Mucosa of rectum (tissue), 2 donors: ENCODE results near the gene NOC2L.
A peak's percentile ranks its signal among the peaks of the same experiment; 100 is the strongest.
"Not testable (repeated sequence)": the region's sequence is repeated elsewhere in the genome, so short reads cannot be mapped to it uniquely, and the experiment has no call there.

ENCODE experiments used
- H3K27ac ChIP-seq, 2 donors: one replicate each; pipeline ENCODE4 v1.7.0; 2013; ENCODE audit warnings: inconsistent platforms in 2 of 2, low read depth in 2 of 2, low read length in 2 of 2
- H3K27me3 ChIP-seq, 2 donors: one replicate each; pipeline ENCODE4 v1.7.0; 2013; ENCODE audit warnings: low read length in 2 of 2; ENCODE audit not compliant: control insufficient read depth in 2 of 2, insufficient read depth in 2 of 2
- H3K36me3 ChIP-seq, 2 donors: one replicate each; pipeline ENCODE4 v1.7.0; 2013; ENCODE audit warnings: low read length in 2 of 2; ENCODE audit not compliant: control insufficient read depth in 2 of 2, insufficient read depth in 2 of 2
- H3K4me1 ChIP-seq, 2 donors: one replicate each; pipeline ENCODE4 v1.7.0; 2013; ENCODE audit warnings: low read length in 2 of 2, mild to moderate bottlenecking in 1 of 2; ENCODE audit not compliant: control insufficient read depth in 2 of 2, insufficient read depth in 2 of 2
- H3K4me3 ChIP-seq, 2 donors: one replicate each; pipeline ENCODE4 v1.7.0; 2013; ENCODE audit warnings: low read length in 2 of 2
- H3K9ac ChIP-seq, 2 donors: one replicate each; pipeline ENCODE4 v1.7.0; 2013; ENCODE audit warnings: low read length in 2 of 2, low read depth in 1 of 2, mild to moderate bottlenecking in 1 of 2
- H3K9me3 ChIP-seq, 2 donors: one replicate each; pipeline ENCODE4 v1.7.0; 2013; ENCODE audit warnings: low read length in 2 of 2; ENCODE audit not compliant: control insufficient read depth in 2 of 2
- donor health status: healthy.
- donor health status: Normal muscosa, but diverticular disease.

The NOC2L gene

GRCh38 chr1:950268-950667, 8.8 kb downstream of the NOC2L start:
- peaks cover 69 to 82% of the 10 kb centered on the region in 2 donors for H3K36me3 ChIP-seq
- H3K9me3 ChIP-seq, result no peaks in the 10 kb centered on the region
- no peaks in the 10 kb centered on the region for H3K27me3 ChIP-seq
- no peaks in the 10 kb centered on the region for H3K4me1 ChIP-seq
- no peak overlapping the region for H3K4me3 ChIP-seq
- H3K9ac ChIP-seq, result no peak overlapping the region
- no peak overlapping the region for H3K27ac ChIP-seq

GRCh38 chr1:947958-948357, 11.1 kb downstream of the NOC2L start:
- Histone ChIP-seq H3K4me3 (no peak overlapping the region), H3K9ac (no peak overlapping the region), H3K27me3 (peaks cover 2 to 3% of the 10 kb centered on the region in 2 donors), H3K27ac (no peak overlapping the region), H3K4me1 (peaks cover 0 to 1% of the 10 kb centered on the region in 2 donors), H3K9me3 (no peaks in the 10 kb centered on the region), H3K36me3 (peaks cover 51 to 67% of the 10 kb centered on the region in 2 donors)

GRCh38 chr1:946811-947210, 12.2 kb downstream of the NOC2L start:
- not testable (repeated sequence) for H3K4me1 ChIP-seq, H3K27ac ChIP-seq, H3K27me3 ChIP-seq, H3K9me3 ChIP-seq, H3K9ac ChIP-seq, H3K4me3 ChIP-seq
- peaks cover 44 to 57% of the 10 kb centered on the region in 2 donors for H3K36me3 ChIP-seq

- Histone ChIP-seq H3K4me3 (no peak overlapping the region), H3K9ac (no peak overlapping the region), H3K27me3 (peaks cover 9 to 12% of the 10 kb centered on the region in 2 donors), H3K4me1 (peaks cover 5 to 8% of the 10 kb centered on the region in 2 donors), H3K27ac (no peak overlapping the region), H3K36me3 (peaks cover 38 to 52% of the 10 kb centered on the region in 2 donors), H3K9me3 (no peaks in the 10 kb centered on the region)
Observed at GRCh38 chr1:945688-946556, 13.1 kb downstream of the NOC2L start.

GRCh38 chr1:944341-945325, 14.4 kb downstream of the NOC2L start:
- Histone ChIP-seq H3K36me3 (peaks cover 25 to 39% of the 10 kb centered on the region in 2 donors), H3K27ac (peak overlapping the region in 1 of 2 donors; percentile 43), H3K9ac (no peak overlapping the region), H3K4me3 (no peak overlapping the region), H3K27me3 (peaks cover 16 to 21% of the 10 kb centered on the region in 2 donors), H3K4me1 (peaks cover 15 to 16% of the 10 kb centered on the region in 2 donors), H3K9me3 (no peaks in the 10 kb centered on the region)

- peaks cover 17 to 30% of the 10 kb centered on the region in 2 donors for H3K36me3 ChIP-seq
- no peak overlapping the region for H3K9ac ChIP-seq
- no peaks in the 10 kb centered on the region for H3K9me3 ChIP-seq
- H3K4me3 ChIP-seq, result no peak overlapping the region
- peak overlapping the region in 1 of 2 donors; percentile 63 for H3K27ac ChIP-seq
- peaks cover 22 to 30% of the 10 kb centered on the region in 2 donors for H3K27me3 ChIP-seq
- peaks cover 15 to 16% of the 10 kb centered on the region in 2 donors for H3K4me1 ChIP-seq
Observed at GRCh38 chr1:943545-944340, 15.3 kb downstream of the NOC2L start.

GRCh38 chr1:942864-943533, 16.1 kb downstream of the NOC2L start:
- Histone ChIP-seq H3K4me1 (peaks cover 15 to 16% of the 10 kb centered on the region in 2 donors), H3K27ac (peak overlapping the region; percentile 22 to 56), H3K27me3 (peaks cover 27 to 36% of the 10 kb centered on the region in 2 donors)

GRCh38 chr1:942411-942821, 16.6 kb downstream of the NOC2L start:
- Histone ChIP-seq H3K27me3 (peaks cover 27 to 41% of the 10 kb centered on the region in 2 donors), H3K4me1 (peaks cover 15 to 16% of the 10 kb centered on the region in 2 donors), H3K9me3 (no peaks in the 10 kb centered on the region), H3K36me3 (peaks cover 7 to 19% of the 10 kb centered on the region in 2 donors), H3K4me3 (peak overlapping the region in 1 of 2 donors; percentile 11), H3K27ac (peak overlapping the region; percentile 22 to 56), H3K9ac (no peak overlapping the region)

More at GRCh38 chr1:942864-943533, 16.1 kb downstream of the NOC2L start:
- no peaks in the 10 kb centered on the region for H3K9me3 ChIP-seq
- H3K36me3 ChIP-seq, result peaks cover 13 to 24% of the 10 kb centered on the region in 2 donors
- no peak overlapping the region for H3K9ac ChIP-seq
- peak overlapping the region in 1 of 2 donors; percentile 11 for H3K4me3 ChIP-seq
